ENCODE measurements around the gene NHERF1.

- TF ChIP-seq CTCF (conservative IDR thresholded peaks at IDR 0.05; ENCODE audit: low read depth, low read length) (no peak), EZH2 (IDR thresholded peaks at IDR 0.05; ENCODE audit: low read length, unreplicated experiment) (no peak)
Measured at GRCh38 chr17:74779948-74780400, 31.5 kb downstream of the NHERF1 start.
